ENCODE data around the gene RRAS2.

GRCh38 chr11:14244926-14245325 lies 114.1 kb downstream of the RRAS2 start:
- no peak for TF ChIP-seq USF2 (CRISPR knock-in tag; IDR thresholded peaks at IDR 0.05)
- TF ChIP-seq TAF1 (IDR thresholded peaks at IDR 0.05; ENCODE audit: control insufficient read depth, extremely low read depth, insufficient read depth, low read length, severe bottlenecking): no peak
- TF ChIP-seq CTCF (IDR thresholded peaks at IDR 0.05 in 2 of 3, conservative IDR thresholded peaks at IDR 0.05 in 1 of 3; ENCODE audit: insufficient read depth in 2 of 3, low read depth in 1 of 3, low read length in 3 of 3): no peak
- TF ChIP-seq HMG20A (CRISPR knock-in tag; conservative IDR thresholded peaks at IDR 0.05): no peak
- no peak for TF ChIP-seq ZBTB11 (CRISPR knock-in tag; IDR thresholded peaks at IDR 0.05)
- no peak for TF ChIP-seq UBTF (IDR thresholded peaks at IDR 0.05; ENCODE audit: borderline replicate concordance in 1 of 2, low read depth in 2 of 2, low read length in 2 of 2)
- no peak for TF ChIP-seq MBD2 (IDR thresholded peaks at IDR 0.05; ENCODE audit: borderline replicate concordance, low read depth)
- no peak for TF ChIP-seq IRF9 (tag; IDR thresholded peaks at IDR 0.05)
- TF ChIP-seq E2F1 (CRISPR knock-in tag; IDR thresholded peaks at IDR 0.05): no peak
- no peak for TF ChIP-seq EGR1 (conservative IDR thresholded peaks at IDR 0.05)
- TF ChIP-seq ZNF263 (CRISPR knock-in tag; IDR thresholded peaks at IDR 0.05; ENCODE audit: borderline replicate concordance): no peak
